Measurements from ENCODE around the gene SLC40A1. TPM values are rescaled to one million over a fixed set of nuclear protein-coding genes. Genes with fewer than 3 reads are reported as not detected.
A peak's percentile ranks its signal among the peaks of the same experiment; 100 is the strongest.

The SLC40A1 gene
- total RNA-seq, 1 donor = 10.9 TPM

- no peaks in the 10 kb centered on the region for H3K36me3 ChIP-seq (ENCODE audit: insufficient read depth, low read length)
- H2AFZ ChIP-seq (ENCODE audit: low read length) = no peak overlapping the region
- H3K27me3 ChIP-seq (ENCODE audit: insufficient read depth, low read length) = no peaks in the 10 kb centered on the region
- no peak for DNase-seq (ENCODE audit: insufficient read length, low spot score, missing footprints)
- H4K20me1 ChIP-seq (ENCODE audit: insufficient read depth, low read length) = no peaks in the 10 kb centered on the region
- H3K79me2 ChIP-seq (ENCODE audit: insufficient read depth, low read length) = no peaks in the 10 kb centered on the region
- H3K9me3 ChIP-seq (ENCODE audit: low read depth, low read length) = no peaks in the 10 kb centered on the region
- H3K27ac ChIP-seq (ENCODE audit: low read depth, low read length) = no peak overlapping the region
- no peak for TF ChIP-seq CTCF (IDR thresholded peaks at IDR 0.05; ENCODE audit: extremely low read depth, low read depth, low read length)
- H3K4me1 ChIP-seq (ENCODE audit: insufficient read depth, low read length) = no peaks in the 10 kb centered on the region
- H3K4me2 ChIP-seq (ENCODE audit: insufficient read depth, low read length) = no peak overlapping the region
- no peak overlapping the region for H3K4me3 ChIP-seq (ENCODE audit: insufficient read depth, low read length)
These were observed 41.2 kb upstream of the SLC40A1 start for GRCh38 chr2:189621781-189622180.

- Histone ChIP-seq H3K4me2 (ENCODE audit: insufficient read depth, low read length) (no peak overlapping the region), H3K4me1 (ENCODE audit: insufficient read depth, low read length) (peaks cover 7% of the 10 kb centered on the region), H4K20me1 (ENCODE audit: insufficient read depth, low read length) (no peaks in the 10 kb centered on the region), H3K27me3 (ENCODE audit: insufficient read depth, low read length) (no peaks in the 10 kb centered on the region), H3K36me3 (ENCODE audit: insufficient read depth, low read length) (no peaks in the 10 kb centered on the region), H3K4me3 (ENCODE audit: insufficient read depth, low read length) (no peak overlapping the region), H2AFZ (ENCODE audit: low read length) (peak overlapping the region; percentile 27), H3K27ac (ENCODE audit: low read depth, low read length) (no peak overlapping the region), H3K9me3 (ENCODE audit: low read depth, low read length) (no peaks in the 10 kb centered on the region), H3K79me2 (ENCODE audit: insufficient read depth, low read length) (no peaks in the 10 kb centered on the region)
- DNase-seq (ENCODE audit: insufficient read length, low spot score, missing footprints) = no peak
- TF ChIP-seq CTCF (IDR thresholded peaks at IDR 0.05; ENCODE audit: extremely low read depth, low read depth, low read length) = no peak
These were observed 37.6 kb upstream of the SLC40A1 start for GRCh38 chr2:189618197-189618596.

- Histone ChIP-seq H3K36me3 (ENCODE audit: insufficient read depth, low read length) (no peaks in the 10 kb centered on the region), H2AFZ (ENCODE audit: low read length) (peak overlapping the region; percentile 36), H3K27me3 (ENCODE audit: insufficient read depth, low read length) (no peaks in the 10 kb centered on the region), H4K20me1 (ENCODE audit: insufficient read depth, low read length) (no peaks in the 10 kb centered on the region), H3K4me1 (ENCODE audit: insufficient read depth, low read length) (peaks cover 16% of the 10 kb centered on the region), H3K79me2 (ENCODE audit: insufficient read depth, low read length) (no peaks in the 10 kb centered on the region), H3K27ac (ENCODE audit: low read depth, low read length) (no peak overlapping the region), H3K9me3 (ENCODE audit: low read depth, low read length) (no peaks in the 10 kb centered on the region), H3K4me2 (ENCODE audit: insufficient read depth, low read length) (no peak overlapping the region), H3K4me3 (ENCODE audit: insufficient read depth, low read length) (no peak overlapping the region)
- no peak for TF ChIP-seq CTCF (IDR thresholded peaks at IDR 0.05; ENCODE audit: extremely low read depth, low read depth, low read length)
- DNase-seq (ENCODE audit: insufficient read length, low spot score, missing footprints) = no peak
These were observed 34.0 kb upstream of the SLC40A1 start for GRCh38 chr2:189614585-189614984.

GRCh38 chr2:189613650-189614420, 33.2 kb upstream of the SLC40A1 start:
- no peak for TF ChIP-seq CTCF (IDR thresholded peaks at IDR 0.05; ENCODE audit: extremely low read depth, low read depth, low read length)
- H3K4me1 ChIP-seq (ENCODE audit: insufficient read depth, low read length) = peaks cover 24% of the 10 kb centered on the region
- H3K79me2 ChIP-seq (ENCODE audit: insufficient read depth, low read length) = no peaks in the 10 kb centered on the region
- no peak overlapping the region for H2AFZ ChIP-seq (ENCODE audit: low read length)
- H3K36me3 ChIP-seq (ENCODE audit: insufficient read depth, low read length) = no peaks in the 10 kb centered on the region
- H3K9me3 ChIP-seq (ENCODE audit: low read depth, low read length) = no peaks in the 10 kb centered on the region
- DNase-seq (ENCODE audit: insufficient read length, low spot score, missing footprints) = peak; percentile 76
- H3K27me3 ChIP-seq (ENCODE audit: insufficient read depth, low read length) = no peaks in the 10 kb centered on the region
- H3K27ac ChIP-seq (ENCODE audit: low read depth, low read length) = peak overlapping the region; percentile 92
- peak overlapping the region; percentile 57 for H3K4me3 ChIP-seq (ENCODE audit: insufficient read depth, low read length)
- no peaks in the 10 kb centered on the region for H4K20me1 ChIP-seq (ENCODE audit: insufficient read depth, low read length)
- peak overlapping the region; percentile 74 for H3K4me2 ChIP-seq (ENCODE audit: insufficient read depth, low read length)
